Stimulated activated CD4-positive, alpha-beta T cell treated with anti-CD3 and anti-CD28 coated beads, Interleukin-1b, Interleukin-23, amount 100 ng/mL, for 24 hours (primary cell): ENCODE data around the gene SLC10A3.
"Not testable (repeated sequence)": the region's sequence is repeated elsewhere in the genome, so short reads cannot be mapped to it uniquely, and the experiment has no call there.

Experiments used
- DNase-seq, 4 experiments: peaks; one replicate each; pipeline ENCODE4 v3.0.0-alpha.2; 2020; ENCODE audit warnings: low read depth in 4 of 4, low spot score in 1 of 4

The SLC10A3 gene

DNA sequence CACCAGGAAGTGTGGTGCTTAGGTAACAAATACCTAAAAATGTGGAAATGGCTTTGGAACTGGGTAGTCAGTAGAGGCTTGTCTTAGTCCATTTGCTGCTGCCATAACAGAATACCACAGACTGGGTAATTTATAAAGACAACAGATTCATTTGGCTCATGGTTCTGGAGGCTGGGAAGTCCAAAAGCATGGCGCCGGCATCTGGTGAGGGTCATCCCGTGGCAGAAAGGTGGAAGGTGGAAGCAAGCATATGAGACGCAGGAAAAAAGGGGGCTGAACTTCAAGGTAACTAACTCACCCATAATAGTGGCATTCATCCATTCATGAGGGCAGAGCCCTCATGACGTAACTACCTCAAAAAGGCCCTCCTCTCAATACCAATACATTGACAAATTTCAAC lies 19.0 kb upstream of the SLC10A3 start:
- no peak for DNase-seq

DNA sequence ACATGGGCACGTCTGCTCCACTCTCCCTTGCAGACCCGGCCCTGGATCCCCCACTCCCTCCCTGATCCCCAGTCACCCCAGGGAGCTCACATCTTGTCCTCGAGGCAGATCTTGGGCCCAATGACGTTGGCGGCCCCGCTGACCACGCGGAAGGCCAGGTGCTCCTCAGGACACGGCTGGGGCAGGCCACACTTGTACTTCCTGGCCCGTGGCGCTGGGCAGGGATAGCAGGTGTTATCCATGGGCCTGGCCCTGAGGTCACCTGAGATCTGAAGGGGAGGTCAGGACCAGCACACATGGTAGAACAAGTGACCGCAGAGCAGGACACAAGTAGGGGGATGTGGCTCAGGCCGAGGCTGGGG lies 17.9 kb upstream of the SLC10A3 start:
- DNase-seq: no peak

DNA sequence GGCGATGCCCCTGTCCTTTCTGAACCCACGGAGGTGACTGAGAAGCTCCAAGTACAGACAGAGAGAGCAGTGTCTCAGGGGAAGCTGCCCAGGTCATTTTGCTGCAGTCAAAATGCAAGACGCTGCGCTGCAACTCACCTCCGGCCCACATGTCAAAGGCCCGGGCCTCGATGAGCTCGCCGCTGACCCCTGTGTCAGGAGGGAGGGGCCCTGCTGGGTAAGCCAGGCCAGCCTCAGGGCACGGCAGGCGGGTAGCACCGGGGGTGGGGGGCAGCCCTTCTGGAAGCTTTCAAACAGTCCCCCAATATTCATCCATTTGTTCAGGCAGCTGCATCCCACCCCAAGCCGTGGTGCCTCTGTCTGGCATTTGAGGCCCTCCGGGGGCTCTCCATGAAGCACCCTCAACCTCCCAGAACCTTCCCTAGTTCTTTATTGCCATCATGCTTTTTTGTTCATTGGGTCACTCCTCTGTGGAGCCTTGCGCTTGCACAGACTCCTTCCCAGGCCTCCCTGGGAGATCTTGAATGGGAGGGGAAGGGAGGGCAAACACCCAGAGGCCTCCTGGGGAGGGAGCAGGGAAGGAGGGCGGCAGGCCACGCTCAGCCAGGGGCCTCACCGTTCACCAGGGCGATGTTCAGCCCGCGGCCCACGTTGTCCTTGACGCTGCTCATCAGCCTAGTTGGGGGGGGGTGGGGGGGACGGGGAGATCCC lies 17.4 kb upstream of the SLC10A3 start:
- no peak for DNase-seq

DNA sequence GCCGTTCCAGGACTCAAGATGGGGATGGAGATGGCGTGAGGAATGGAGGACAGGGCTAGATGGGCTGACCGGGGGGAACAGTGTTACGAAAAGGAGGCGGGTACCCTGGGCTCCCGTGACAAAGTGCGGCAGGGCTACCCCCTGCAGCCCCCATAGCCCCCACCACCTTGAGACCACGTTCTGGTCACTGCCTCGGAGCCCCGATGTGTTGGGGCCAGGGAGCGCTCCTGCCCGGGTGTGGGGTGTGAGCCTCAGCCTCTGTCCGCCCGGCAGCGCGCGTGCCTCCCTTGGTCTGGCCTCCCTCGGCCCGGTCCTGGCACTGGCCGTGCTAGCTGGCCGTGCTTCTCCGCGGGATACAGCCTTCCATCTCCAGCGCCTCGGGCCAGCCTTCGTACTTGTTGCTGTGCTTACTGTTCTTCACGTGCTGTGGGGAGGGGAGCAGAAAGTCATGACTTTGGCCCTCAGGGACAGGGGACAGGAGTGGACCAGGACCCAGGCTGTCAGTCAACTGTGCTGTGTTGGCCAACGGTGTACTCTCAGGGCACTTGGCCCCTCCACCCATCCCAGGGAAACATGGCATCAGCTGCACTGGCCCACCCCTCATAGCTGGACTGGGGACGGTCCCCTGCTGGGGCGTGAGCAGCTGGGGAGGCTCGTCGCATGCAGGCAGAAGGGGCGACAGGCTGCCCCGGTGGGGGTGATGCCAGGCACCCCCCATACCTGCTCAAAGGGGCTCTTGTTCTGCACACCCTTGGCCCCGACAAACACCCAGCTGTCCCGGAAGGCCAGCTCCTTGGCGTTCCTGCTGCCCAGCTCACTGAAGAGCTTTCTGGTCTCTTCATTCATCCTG lies 16.3 kb upstream of the SLC10A3 start:
- no peak for DNase-seq

DNA sequence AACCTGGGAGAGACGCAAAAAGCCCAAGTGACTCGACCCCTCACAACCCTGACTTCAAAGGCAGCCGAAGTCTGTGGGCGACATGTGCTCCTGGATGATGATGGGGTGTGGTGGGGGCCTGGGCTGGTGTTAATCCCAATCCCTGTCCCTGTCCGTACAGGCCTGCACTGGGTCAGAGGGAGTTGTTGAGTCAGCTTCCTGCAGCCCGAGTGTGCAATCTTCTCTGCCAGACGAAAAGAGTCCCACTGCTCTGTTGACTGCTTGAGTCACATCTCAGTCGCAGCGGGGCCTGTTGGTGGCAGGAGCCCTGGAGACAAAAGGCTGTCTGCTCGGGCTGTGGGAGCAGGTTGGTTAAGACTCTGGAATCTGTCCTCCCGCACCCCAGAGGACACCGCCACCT lies 15.3 kb upstream of the SLC10A3 start:
- DNase-seq: no peak

DNA sequence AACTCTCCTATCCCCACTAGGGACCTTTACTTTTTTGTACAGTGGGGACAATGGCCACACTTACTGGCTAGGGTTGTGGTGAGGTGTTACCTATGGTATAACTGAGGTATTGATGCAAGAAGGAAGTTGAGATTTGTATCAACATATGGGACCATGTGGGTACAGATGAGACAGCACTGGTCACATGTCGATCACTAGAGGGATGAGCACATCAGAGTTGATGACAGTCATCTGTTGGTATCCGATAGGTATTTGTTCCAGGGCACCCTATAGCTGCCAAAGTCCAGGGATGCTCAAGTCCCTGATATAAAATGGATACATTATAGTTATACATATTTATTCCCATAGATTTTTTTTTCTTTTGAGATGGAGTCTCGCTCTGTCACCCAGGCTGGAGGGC lies 12.6 kb upstream of the SLC10A3 start:
- DNase-seq: no peak

DNA sequence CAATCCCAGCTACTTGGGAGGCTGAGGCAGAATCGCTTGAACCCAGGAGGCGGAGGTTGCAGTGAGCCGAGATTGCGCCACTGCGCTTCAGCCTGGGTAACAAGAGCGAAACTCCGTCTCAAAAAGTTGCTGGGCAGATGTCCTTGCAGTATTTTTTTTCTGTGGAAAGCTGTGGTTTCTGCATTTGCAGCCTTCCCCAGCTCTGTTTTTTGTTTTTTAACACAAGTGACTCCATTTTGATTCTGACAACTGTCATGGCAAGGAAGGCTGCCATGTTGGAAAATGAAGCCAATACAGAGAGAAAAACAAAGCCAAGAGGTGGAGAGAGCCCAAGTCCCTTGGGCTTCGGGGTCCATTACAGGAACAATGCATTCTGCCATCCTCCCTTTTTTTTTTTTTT lies 11.7 kb upstream of the SLC10A3 start:
- DNase-seq: no peak

DNA sequence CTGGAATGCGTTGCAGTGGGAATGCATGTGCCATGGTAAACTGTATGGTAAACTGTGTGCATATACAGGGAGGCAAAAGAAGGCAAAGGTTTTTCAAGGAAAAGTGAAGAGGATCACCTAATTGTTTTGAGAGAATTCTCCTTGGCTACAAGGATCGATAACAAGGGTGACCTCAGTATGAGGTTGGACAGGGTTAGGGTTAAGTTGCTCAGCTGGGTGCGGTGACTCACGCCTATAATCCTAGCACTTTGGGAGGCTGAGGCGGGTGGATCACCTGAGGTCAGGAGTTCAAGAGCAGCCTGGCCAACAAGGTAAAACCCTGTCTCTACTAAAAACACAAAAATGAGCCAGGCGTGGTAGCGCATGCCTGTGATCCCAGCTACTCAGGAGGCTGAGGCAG lies 11.0 kb upstream of the SLC10A3 start:
- DNase-seq: not testable (repeated sequence)

DNA sequence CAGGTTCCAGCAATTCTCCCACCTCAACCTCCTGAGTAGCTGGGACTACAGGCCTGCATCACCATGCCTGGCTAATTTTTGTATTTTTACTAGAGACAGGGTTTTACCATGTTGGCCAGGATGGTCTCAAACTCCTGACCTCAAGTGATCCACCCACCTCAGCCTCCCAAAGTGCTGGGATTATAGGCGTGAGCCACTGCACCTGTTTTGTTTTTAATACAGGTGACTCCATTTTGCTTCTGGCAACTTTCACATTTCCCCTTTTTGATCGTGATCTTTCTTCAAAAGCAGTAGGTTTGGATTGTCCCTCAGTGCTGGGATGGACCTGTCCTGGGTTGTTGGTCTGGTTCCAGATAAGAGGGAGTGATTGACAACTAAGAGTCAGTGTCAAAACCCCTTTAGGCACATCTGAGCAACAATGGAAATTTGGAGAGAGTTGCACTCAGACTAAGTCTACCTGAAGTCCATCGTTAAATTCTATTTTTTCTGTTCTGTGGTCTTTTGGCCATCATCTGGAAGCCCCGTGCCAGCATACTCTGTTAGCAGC lies 6.2 kb upstream of the SLC10A3 start:
- not testable (repeated sequence) for DNase-seq

DNA sequence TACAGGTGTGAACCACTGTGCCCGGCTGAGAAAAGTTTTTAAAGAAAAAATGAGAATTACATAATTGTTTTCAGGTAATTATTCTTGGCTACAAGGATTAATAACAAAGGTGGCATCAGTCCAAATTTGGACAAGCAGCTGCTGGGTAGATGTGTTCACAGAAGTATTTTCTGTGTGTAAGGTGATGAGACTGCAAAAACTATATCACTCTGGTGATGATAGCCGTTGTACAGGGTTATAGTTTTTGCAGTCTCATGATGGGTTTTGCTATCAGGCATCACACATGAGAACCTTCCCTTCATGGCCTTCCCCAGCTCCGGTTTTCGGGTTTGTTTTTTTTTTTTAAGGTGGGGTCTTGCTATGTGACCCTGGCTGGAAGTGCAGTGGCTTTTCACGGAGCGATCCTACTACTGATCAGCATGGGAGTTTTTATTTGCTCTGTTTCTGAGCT lies 5.1 kb upstream of the SLC10A3 start:
- no peak for DNase-seq

DNA sequence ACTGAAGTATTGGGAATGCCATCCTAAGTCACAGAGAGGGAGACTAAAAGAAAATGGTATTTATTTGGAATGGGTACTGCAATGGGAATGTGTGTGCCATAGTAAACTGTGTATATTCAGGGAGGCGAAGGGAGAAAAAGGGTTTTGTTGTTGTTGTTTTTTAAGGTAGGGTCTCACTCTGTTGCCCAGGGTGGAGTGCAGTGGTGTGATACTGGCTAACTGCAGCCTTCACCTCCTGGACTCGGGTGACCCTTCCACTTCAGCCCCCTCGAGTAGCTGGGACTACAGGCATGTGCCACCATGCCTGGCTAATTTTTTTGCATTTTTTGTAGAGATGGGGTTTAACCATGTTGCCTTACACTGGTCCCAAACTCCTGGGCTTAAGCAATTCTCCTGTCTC lies 4.3 kb upstream of the SLC10A3 start:
- DNase-seq: no peak

DNA sequence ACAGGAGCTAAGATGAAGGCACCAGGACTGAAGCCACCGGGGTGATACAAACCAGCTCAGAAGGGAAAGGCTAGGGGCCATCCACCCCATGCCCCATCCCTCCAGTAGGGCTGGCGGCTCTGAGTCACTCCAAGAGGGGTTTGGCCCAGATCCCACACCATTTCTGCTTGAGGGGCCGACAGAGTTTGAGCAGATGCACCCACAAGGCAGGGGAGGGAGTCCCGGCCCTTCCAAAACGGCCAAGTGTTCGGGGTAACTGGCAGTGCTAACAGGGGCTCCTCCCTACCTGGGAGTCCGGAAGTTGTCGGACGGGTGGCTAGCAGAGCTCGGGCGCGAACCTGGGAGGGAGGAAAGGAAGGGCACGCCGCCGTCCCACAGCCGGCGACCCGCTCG lies 412 bp downstream of the SLC10A3 start:
- DNase-seq: no peak

DNA sequence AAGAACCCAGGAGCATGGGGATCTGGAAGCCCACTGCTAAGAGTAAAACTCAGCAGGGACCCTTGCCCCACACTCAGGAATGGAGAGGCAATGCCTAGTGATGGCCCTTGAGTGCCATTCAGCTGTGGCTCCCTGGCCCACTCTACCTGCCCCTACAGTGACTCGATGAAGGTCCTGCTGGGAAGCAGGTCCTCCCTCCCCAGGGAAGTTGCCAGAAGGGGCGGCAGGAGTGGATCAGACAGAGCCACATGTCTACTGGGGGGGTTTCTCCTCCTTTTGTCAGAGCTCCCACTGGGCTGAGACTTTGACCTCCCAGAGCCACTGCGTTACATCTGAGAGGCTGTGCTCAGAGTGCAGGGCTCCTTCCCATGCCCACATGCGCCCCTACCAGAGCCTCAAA lies 1.2 kb downstream of the SLC10A3 start:
- no peak for DNase-seq

DNA sequence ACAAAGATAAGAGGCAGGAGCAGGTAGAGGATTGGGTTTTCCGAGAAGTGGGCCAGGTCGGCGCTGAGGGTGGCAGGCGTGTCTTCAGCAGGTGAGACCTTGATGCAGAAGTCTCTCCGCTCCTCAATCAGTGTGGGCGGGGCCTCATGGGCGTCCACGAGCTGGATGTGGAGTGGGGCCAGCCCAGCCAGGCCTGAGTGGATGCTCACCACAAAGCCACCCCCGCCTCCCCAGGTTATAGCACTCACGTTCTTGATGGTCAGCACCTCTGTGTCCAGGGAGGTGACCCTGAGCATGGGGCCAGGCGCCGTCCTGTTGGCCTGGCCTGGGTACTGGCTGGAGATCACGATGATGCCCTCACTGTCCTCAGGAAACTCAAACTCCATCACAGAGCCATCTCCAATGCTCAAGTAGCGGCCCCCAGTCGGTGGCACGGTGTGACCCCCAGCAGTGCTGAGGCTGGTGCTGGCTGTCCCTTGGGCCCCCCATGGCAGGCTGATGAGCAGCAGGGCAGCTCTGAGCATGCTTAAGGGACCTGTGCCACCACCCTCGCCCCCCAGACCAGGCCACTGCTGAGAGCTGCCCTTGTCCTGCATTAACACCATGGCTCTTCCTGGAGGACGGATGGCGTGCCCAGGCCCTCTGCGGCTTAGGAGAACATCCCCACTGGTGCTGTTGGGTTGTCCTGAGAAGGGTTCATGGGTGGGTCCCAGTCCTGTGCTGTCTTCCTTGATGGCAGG lies 1.9 kb downstream of the SLC10A3 start:
- DNase-seq: no peak

DNA sequence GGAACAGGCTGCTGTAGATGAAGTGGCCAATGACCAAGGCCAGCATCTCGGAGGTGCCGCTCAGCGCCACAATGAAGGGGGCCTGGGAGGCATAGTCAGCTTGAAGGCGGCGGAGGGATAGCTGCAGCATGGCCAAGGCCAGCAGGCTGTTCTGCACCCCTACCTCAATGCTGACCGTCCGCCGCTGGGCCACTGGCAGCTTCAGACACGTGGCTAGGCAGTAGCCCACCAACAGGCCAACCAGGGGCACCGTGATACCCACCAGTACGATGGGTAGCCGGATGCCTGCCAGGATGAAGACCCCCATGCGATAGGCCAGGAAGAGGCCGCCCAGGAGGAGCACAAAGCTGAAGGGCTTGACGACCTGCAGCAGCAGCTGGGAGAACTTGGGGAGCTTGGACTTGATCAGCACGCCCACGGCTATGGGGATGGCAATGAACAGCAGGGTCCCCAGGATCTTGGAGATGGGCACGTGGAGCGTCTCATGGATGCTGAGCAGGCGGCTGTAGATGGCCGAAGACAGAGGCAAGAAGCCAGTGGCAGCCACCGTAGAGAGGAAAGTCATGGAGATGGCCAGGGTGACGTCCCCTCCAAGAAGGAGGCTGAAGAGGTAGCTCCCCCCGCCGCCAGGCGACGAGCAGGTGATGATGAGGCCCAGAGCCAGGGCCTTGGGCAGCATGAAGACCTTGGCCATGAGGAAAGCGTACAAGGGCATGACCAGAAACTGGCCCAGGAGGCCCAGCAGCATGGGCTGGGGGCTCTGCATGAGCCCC lies 2.7 kb downstream of the SLC10A3 start:
- no peak for DNase-seq

DNA sequence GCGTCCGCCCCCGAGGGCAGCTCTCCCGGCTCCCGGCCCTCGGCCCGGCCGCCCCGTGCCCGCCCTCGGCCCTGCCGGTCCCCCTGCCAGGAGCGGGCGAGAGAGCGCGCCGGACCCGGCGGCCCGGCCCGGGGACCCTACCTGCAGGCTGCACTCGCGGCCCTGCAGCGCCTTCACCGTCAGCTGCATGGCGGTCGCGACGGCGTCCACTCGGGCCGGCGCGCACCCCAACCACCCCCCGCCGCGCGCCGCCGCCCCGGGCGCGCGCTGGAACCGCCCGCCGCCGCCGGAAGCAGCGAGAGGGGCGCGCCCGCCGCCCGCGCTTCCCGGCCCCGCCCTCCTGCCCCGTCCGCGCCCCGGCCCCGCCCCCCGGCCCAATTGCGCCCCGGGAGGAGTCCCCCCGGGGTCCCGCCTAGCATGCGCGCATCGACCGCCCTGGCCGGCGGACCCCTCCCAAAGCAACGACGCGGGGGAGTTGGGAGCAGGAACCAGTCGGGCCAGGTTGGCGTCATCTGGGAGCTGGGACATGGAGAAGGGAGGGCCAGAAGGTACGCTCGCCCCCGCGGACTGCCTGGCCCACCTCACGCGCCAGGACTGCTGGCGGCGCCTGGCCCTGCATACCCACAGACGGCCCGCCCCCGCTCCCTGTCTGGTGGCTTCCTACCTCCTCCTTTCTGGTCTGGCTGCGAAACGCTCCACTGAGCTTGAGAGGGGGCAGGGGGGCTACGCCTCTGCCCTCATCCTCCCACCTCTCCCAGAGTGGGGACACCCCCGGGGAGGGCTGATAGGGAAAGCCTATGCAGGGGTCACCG lies 3.8 kb downstream of the SLC10A3 start, which contains the start of gene UBL4A:
Gene UBL4A, minus strand, starts transcription at position 220 of the 812 bp plus-strand sequence. Its CDS starts 31 bp downstream, at position 189.
- DNase-seq: peak in 1 of 4 experiments; percentile 51

DNA sequence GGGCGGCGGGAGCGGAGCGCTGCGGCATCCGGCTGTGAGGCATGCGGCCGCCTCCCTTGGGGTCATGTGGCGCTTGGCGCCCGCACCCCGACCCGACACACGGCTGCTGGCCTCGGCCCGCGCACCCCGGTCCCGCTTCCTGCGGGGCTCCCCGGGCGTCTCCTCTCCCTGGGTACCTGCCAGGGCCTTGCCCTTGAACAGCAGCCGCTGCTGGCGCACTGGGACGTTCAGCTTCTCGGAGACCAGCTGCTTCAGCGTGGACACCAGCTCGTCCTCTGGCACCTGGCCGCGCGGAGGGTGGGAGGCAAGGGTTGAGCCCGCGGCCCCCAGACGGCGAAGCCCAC lies 4.4 kb downstream of the SLC10A3 start:
- DNase-seq: no peak

DNA sequence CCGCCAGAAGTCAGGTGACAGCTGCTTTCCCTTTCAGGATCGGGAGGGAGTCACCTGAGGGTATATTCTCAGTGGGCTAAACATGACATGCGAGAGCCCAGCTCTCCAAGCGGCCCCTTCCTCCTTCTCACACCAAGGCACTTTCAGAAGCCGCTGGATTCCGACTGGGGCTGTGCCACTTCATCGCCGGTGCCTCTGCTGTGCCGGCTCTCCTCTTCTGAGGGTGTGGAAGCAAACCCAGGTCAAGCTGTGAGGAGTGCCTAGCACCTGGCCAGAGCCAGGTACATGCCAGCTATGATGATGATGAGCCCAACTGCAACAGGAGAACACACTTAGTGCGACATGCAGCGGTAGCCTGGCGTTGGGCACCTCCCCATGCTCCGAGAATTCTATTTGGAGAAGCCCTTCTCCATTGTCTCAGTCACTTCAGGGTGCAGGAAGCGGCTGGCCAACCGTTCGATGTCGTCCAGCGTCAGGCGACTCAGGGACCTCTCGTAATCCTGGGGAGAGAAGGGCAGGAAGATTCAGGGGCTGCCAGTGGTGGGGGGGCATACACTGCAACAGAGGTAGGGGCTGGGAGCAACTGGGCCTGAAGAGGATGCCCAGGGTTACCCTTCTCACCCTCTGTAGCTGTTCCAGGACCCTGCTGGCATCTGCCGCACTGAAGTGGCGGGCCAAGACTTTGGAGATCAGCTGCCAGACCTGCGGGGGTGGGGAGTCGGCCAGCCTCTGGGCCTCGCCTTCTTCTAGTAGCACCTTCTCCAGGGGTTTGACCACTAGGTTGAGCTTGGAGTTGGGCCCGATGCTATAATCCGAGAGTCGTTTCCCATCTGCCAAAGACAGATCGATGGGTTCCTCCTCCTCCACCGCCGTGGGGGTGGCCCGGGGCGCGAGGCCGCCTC lies 5.0 kb downstream of the SLC10A3 start:
- no peak for DNase-seq
